Breast epithelium (tissue), 3 donors: Measurements from ENCODE around the gene TM7SF2.

Experiments used
- CTCF ChIP-seq, 3 donors: fragments of 450-650 bp; IDR thresholded peaks; one replicate each; pipeline ENCODE4 v1.5.1; 2016 to 2017; ENCODE audit warnings: antibody characterized with exemption in 3 of 3, mild to moderate bottlenecking in 3 of 3, moderate library complexity in 3 of 3
- POLR2A ChIP-seq: fragments of 450-650 bp; IDR thresholded peaks from one replicate; pipeline ENCODE4 v1.6.1; 2016; ENCODE audit warnings: antibody characterized with exemption, mild to moderate bottlenecking, moderate library complexity
- POLR2AphosphoS5 ChIP-seq, 3 donors: sonication (generic); formaldehyde crosslinking; IDR thresholded peaks; one replicate each; pipeline ENCODE4 v1.6.1; 2017; ENCODE audit warnings: antibody characterized with exemption in 3 of 3

DNA sequence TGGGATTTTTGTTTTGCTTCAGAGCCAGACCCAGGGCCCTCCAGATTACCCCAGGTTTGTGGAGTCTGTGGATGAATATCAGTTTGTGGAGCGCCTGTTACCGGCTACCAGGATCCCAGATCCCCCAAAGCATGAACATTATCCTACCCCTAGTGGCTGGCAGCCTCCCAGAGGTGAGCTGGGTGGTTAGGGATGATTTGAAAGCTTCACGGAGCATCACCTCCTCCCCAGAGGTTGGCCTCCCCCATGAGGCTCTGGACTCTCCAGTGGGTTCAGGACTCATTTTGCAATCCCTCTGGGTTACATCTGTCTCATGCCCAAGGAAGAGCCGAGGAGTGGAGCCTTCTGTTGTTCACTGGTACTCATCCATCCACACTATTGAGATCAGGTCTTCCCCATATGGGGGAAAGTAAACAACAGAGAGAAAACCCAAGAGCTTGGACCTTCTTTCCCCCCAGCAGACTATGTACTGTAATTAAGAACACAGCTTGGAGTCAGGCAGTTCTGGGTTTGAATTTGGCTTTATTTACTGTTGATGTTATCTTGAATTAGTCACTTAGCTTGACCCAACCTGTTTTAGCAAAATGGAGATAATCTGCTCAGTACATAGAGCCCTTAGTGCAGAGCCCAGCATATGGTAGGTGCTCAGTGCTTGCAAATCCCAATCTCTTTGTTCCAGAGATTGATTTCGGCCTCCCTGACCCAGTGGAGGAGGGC lies 13.0 kb downstream of the TM7SF2 start:
- TF ChIP-seq CTCF (IDR thresholded peaks at IDR 0.05) (no peak), POLR2AphosphoS5 (IDR thresholded peaks at IDR 0.05) (no peak), POLR2A (no peak)
